22Rv1 (cell line): ENCODE measurements around the gene MALSU1.

Experiments
- H3K27ac ChIP-seq: fragments of 450-650 bp; 2 replicates; pipeline ENCODE4 v1.5.1; 2017
- CTCF ChIP-seq: fragments of 450-650 bp; IDR thresholded peaks from 2 replicates; pipeline ENCODE4 v1.5.1; 2017; ENCODE audit warnings: mild to moderate bottlenecking
- ZFX ChIP-seq: fragments of 450-650 bp; IDR thresholded peaks from 2 replicates; pipeline ENCODE4 v1.6.1; 2017; ENCODE audit warnings: antibody characterized with exemption, borderline replicate concordance

MALSU1 gene

GRCh38 chr7:23264916-23265458, 34.2 kb upstream of the MALSU1 start:
- no peak overlapping the region for H3K27ac ChIP-seq
- TF ChIP-seq ZFX, result no peak
- no peak for TF ChIP-seq CTCF

GRCh38 chr7:23266918-23267317, 32.2 kb upstream of the MALSU1 start:
- H3K27ac ChIP-seq, result no peak overlapping the region
- no peak for TF ChIP-seq CTCF
- no peak for TF ChIP-seq ZFX

- TF ChIP-seq CTCF (no peak), ZFX (no peak)
- H3K27ac ChIP-seq, result no peak overlapping the region
Observed at GRCh38 chr7:23267357-23267756, 31.8 kb upstream of the MALSU1 start.

GRCh38 chr7:23268167-23268566, 31.0 kb upstream of the MALSU1 start:
- H3K27ac ChIP-seq, result no peak overlapping the region
- TF ChIP-seq CTCF (no peak), ZFX (no peak)

- TF ChIP-seq CTCF, result no peak
- no peak for TF ChIP-seq ZFX
Observed at GRCh38 chr7:23268746-23269145, 30.4 kb upstream of the MALSU1 start.

GRCh38 chr7:23272275-23272674, 26.9 kb upstream of the MALSU1 start:
- TF ChIP-seq ZFX (no peak), CTCF (no peak)
- no peak overlapping the region for H3K27ac ChIP-seq

More at GRCh38 chr7:23268746-23269145, 30.4 kb upstream of the MALSU1 start:
- no peak overlapping the region for H3K27ac ChIP-seq

GRCh38 chr7:23273141-23273599, 26.0 kb upstream of the MALSU1 start:
- H3K27ac ChIP-seq, result peak overlapping the region; percentile 76
- TF ChIP-seq CTCF (peak; percentile 100), ZFX (no peak)
